ENCODE measurements around the gene WHAMM.
"Not testable (repeated sequence)": the region's sequence is repeated elsewhere in the genome, so short reads cannot be mapped to it uniquely, and the experiment has no call there.

WHAMM gene

GRCh38 chr15:82840166-82840565 is 30.7 kb downstream of the WHAMM start:
- DNase-seq, result no peak

- DNase-seq, result no peak
Observed at GRCh38 chr15:82843566-82843965, 34.1 kb downstream of the WHAMM start.

GRCh38 chr15:82845686-82846085 is 36.3 kb downstream of the WHAMM start:
- no peak for DNase-seq

GRCh38 chr15:82846621-82847020 is 37.2 kb downstream of the WHAMM start:
- no peak for DNase-seq

DNA sequence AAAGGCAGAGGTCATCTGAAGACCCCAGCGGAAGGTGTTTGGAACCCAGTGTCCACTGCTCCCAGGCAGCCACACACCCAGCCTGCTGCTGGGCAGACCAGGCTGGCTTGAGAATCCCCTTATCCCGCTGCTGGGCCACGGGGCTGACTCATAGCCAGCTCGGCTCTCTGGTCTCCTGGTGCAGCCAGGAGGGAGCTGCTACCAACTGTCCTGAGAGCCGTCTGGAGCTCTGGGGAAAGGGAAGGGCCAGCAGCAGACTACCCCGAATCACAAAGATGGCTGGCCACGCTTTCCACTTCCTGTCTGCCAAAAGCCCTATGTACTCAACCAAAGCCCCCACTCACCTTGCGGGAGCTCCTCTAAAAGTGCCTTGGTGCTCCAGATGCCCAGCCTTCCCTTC is 38.3 kb downstream of the WHAMM start:
- no peak for DNase-seq

DNA sequence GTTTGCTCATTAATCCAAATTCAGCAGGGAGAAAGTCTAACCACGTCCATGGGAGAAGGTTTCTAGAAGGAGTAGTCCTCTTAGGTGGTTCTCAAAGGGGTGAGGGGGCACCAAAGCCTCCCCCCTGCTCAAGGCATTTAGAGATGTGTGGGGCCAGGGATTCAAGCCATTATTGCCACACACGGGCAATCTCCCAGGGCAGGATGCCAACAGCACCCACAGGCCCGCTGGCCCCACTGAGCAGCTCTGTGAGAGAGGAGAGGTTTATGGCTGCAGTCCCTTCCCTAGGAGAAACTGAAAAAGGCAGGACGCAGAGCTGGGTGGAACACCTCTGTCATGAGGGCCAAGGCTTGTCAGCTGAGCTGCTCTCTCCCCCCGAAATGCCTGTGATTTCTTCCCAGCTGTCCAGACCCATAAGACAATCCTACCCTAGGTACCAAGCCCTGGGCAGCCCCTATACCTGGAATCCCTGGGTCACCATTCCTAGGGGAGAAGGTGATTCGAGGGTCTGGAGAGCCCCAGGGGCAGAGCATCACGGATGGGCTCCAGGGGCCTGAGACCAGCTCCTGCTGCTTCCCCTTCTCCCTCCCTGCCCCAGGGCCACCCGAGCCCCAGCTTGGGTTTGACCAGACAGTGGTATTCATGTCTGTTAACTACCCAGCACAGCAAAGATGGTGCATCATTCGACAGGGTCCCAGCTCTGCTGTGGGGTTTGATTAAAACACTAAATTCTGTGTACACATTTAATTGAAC is 39.0 kb downstream of the WHAMM start:
- DNase-seq, result no peak

GRCh38 chr15:82849556-82850512 is 40.4 kb downstream of the WHAMM start:
- peak; percentile 73 for DNase-seq

- no peak for DNase-seq
Observed at GRCh38 chr15:82850731-82851130, 41.3 kb downstream of the WHAMM start.

GRCh38 chr15:82851306-82851850 is 42.0 kb downstream of the WHAMM start:
- DNase-seq, result no peak

DNA sequence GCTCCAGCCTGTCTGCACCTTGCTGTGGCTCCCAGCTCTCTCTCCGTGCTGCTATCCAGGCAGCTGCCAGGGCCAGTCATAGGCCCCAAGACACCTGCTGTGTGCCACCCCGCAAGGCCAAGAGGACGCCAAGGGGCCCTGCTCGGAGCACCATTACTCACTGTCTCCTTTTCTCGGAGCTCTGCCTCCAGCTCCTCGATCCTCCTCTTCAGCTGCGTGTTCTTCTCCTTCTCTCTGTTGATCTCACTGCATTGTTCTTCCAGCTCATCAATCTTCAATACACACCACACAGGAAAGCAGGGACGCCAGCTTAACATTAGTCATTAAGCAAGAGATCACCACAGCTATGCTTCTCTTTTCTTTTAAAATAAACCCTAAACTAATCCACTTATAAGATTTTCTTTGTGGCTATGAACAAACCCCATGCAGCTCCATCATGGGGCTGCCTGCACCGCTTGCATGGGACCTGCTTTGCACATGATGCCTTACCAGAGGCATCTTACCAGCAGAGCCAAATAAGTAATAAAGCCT is 42.6 kb downstream of the WHAMM start:
- DNase-seq, result no peak

DNA sequence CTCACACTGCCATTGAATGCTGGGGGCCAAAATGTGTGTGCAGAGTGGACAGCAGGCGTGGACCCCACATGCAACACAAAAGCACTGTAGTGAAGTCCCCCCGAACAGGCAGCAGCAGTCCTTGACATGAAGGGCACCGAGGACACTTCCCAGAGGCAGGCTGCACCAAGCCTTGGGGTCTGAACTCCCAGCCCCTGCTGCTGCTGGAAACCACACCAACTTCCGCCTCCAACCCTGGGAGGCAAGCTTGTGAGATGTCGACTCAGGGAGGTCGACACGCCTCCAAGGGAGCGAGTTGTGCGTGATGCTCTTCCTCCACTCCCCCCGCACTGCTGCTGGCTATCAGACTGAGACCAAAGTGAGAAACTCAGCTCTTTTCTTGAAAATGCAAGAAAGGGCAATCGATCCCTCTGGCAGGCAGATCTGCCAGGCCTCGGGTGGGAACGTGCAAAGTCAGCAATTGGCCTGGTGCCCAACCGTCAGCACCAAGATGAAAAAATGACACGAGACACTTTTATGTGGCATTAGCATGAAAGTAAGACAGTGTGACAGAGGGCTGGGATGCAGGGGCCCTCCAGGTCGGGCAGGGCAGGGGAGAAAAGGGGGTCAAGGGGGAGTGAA is 43.6 kb downstream of the WHAMM start:
- DNase-seq, result no peak

DNA sequence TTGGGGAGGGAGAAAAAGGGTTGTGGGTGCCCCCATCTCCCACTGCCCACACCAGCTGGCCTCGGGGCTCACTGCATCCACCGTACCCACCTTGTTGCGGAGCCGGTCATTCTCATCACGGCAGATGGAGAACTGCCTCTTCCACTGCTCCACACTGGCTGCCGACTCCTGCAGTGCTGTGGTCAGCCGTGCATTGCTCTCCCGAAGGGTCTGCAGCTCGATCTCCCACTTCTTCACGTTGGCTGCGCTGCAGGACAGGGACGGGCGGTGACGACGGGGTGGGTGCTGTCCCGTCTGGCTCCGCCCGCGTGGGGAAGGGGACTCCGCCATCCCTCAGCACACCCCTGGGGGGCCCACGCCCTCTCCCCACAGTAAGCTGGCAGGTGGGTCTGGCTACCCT is 45.1 kb downstream of the WHAMM start:
- no peak for DNase-seq

DNA sequence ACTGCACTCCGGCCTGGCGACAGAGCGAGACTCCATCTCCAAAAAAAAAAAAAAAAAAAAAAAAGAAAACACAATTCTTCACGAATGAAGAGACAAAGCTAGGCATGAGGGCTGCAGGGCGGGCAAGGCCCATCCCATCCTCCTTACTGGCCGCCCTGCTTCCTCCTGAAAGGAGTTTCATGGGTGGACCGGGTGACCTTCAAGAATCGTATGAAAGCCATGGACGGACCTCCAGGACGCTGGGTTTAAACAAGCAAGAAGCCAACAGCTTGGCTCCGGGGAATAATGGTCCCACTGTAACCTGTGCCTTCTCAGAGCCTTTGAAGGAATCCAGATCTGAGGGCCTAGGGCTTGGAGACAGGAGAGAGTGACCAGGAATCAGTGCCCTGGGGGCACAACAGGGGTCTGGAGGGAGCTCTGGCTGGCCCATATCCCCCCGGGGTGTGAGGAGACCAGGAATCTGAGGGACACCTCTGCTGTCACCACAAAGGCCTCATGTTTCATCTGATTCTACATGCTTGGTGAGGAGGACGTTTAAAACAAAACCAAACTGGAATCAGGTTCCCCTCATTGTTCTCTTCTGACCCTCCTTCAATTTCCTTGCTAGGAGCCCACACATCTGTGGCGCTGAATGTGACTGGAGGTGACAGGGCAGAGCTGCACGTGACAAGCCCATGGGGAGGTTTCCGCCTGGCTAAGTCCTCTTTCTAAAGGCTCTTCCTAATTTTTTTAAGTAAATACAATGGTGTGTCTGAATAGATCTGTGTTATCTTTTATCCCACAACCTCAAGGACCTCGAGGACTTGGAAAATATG is 46.1 kb downstream of the WHAMM start:
- DNase-seq, result no peak

DNA sequence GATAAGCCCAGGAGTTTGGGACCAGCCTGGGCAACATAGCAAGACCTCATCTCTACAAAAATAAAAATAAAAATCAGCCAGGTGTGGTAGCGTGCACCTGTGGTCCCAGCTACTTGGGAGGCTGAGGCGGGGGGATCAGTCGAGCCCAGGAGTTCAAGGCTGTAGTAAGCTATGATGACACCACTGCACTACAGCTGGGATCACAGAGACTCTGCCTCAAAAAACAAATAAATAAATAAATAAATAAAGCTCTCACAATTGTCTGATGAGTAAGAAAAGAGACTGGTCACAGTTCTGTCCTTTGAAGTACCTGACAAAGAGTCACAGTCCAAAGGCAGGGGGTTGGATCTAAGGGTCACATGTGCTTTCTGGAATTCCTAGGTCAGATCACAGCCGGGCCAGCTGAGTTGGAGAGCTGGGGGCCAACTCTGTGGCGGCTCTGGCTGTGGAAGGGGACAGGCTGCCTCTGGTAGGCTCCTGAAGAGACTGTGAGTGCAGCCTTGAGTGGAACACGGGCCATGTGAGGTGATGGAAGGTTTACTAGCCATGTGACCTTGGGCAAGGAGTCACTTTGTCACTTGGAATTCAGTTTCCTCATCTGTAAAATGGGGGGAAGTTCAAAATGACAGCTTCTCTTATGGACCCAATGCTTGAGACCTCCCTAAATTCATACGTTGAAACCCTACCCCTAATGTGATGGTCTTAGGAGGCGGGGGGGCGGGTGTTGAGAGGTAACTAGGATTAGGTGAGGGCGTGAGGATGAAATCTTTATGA is 47.2 kb downstream of the WHAMM start:
- DNase-seq, result no peak

DNA sequence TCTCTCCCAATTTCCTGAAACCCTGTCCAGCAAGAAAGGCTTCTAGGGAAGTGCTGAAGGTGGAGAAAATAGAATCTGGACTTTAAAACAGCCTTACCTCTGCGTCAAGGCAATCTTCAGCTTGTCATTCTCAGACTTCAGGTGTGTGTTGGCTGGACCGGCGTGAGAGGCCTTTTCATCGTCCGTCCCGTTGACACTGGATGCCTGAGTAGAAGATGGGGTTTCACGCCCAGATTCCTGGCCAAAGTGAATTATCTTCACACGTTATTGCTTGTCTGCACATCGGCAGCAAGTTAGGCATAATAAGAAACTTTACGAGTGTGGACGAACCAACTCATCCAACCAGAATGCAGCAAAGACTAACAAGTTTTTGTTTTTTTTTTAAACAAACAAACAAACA is 49.5 kb downstream of the WHAMM start:
- no peak for DNase-seq

DNA sequence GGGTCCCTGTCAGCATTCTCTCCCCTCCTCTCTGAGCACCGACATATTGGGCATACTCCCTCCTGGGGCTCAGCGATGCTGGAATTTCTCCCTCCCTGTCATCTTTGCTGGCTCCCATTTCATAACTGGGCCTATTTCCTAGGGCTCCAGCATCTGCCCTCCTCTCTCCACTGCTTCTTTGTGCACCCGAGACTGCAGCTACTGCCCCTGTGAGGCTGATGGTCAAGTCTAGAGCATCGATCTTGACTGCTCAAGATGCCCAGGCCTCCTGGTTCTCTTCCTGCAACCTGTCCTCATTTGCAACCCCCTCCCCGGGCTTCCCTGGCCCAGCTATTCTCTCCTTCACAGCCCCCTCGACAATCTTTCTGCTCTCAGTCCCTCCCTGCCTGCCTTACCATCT is 53.5 kb downstream of the WHAMM start:
- DNase-seq, result no peak

DNA sequence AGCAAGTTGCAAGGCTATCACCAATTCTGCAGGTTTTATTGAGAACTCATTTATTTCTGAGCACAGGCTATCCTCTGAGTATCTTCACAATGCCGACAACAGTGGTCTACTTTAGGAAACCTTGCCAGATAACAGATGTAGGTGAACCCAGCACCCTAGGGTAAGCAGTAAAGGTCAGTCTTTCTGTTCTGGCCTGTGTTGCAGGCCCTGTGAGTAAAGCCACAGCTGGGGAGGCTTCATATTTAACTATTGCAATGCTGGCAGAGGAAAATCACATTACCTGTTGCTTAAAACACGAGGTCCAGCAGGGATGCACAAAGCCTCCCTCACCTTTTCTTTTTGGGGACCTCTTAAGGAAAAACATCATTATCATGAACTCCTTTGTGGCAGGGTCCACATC is 55.5 kb downstream of the WHAMM start:
- no peak for DNase-seq

GRCh38 chr15:82865581-82865980 is 56.2 kb downstream of the WHAMM start:
- not testable (repeated sequence) for DNase-seq

DNA sequence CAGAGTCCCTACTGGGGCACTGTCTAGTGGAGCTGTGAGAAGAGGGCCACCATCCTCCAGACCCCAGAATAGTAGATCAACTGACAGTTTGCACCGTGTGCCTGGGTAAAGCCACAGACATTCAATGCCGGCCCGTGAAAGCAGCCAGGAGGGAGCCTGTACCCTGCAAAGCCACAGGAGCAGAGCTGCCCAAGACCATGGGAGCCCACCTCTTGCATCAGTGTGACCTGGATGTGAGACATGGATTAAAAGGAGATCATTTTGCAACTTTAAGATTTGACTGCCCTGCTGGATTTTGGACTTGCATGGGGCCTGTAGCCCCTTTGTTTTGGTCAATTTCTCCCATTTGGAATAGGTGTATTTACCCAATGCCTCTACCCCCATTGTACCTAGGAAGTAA is 56.6 kb downstream of the WHAMM start:
- not testable (repeated sequence) for DNase-seq

- no peak for DNase-seq
Observed at GRCh38 chr15:82870727-82871320, 61.4 kb downstream of the WHAMM start.

- no peak for DNase-seq
Observed at GRCh38 chr15:82871358-82871757, 61.9 kb downstream of the WHAMM start.
